HG02840 (cell line): ENCODE results near the gene ZNF385A.
"Not testable (repeated sequence)": the region's sequence is repeated elsewhere in the genome, so short reads cannot be mapped to it uniquely, and the experiment has no call there.

Experiments used
- ATAC-seq: cut with Tn5 transposase; IDR thresholded peaks from one replicate; pipeline ENCODE4 v1.9.1; 2021; ENCODE audit warnings: mild to moderate bottlenecking, moderate library complexity, moderate number of reproducible peaks; ENCODE audit not compliant: unreplicated experiment, low FRiP score

The ZNF385A gene

GRCh38 chr12:54337280-54337842, 47.2 kb downstream of the ZNF385A start:
- ATAC-seq, result no peak

- ATAC-seq, result no peak
Measured at GRCh38 chr12:54333420-54334034, 51.0 kb downstream of the ZNF385A start.

- ATAC-seq, result no peak
Measured at GRCh38 chr12:54331461-54331860, 53.1 kb downstream of the ZNF385A start.

- ATAC-seq, result no peak
Measured at GRCh38 chr12:54330442-54330841, 54.1 kb downstream of the ZNF385A start.

- ATAC-seq, result no peak
Measured at GRCh38 chr12:54329759-54330158, 54.8 kb downstream of the ZNF385A start.

- no peak for ATAC-seq
Measured at GRCh38 chr12:54328595-54329337, 55.8 kb downstream of the ZNF385A start.

GRCh38 chr12:54325442-54326109, 59.0 kb downstream of the ZNF385A start:
- not testable (repeated sequence) for ATAC-seq

- peak; percentile 99 for ATAC-seq
Measured at GRCh38 chr12:54324617-54325441, 59.7 kb downstream of the ZNF385A start, which contains the start of gene COPZ1. Gene COPZ1 (plus strand): TSS chr12:54325131. CDS start chr12:54325164, 33 bp downstream.

GRCh38 chr12:54321363-54321762, 63.2 kb downstream of the ZNF385A start:
- ATAC-seq, result no peak
